SH-SY5Y (cell line): Measurements from ENCODE around the gene CD164L2.

Experiments
- GATA2 ChIP-seq: IDR thresholded peaks from 2 replicates; pipeline ENCODE4 v1.6.1; 2011; ENCODE audit warnings: mild to moderate bottlenecking, low read depth, low read length
- GATA3 ChIP-seq: IDR thresholded peaks from 2 replicates; pipeline ENCODE4 v1.6.1; 2011; ENCODE audit warnings: low read depth, mild to moderate bottlenecking, low read length, moderate library complexity

CD164L2 gene

GRCh38 chr1:27408151-27408550 lies 25.0 kb upstream of the CD164L2 start:
- no peak for TF ChIP-seq GATA2
- no peak for TF ChIP-seq GATA3

DNA sequence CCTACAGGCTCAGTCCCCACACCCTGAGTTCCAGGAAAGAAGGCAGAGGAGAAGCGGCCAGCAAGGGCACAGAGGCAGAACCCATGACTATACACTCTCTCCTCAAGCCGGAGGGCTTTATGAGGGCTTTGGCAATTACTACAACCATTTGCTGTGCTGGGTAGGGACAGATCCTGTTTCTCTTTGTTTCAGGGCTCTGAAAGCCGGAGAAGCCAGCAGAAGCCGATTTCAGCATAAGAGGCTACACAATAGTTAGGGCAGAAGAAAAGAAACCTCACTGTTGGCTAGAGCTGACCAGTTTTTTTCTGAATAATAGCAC lies 23.2 kb upstream of the CD164L2 start:
- no peak for TF ChIP-seq GATA2
- no peak for TF ChIP-seq GATA3

- TF ChIP-seq GATA2, result no peak
- no peak for TF ChIP-seq GATA3
These were observed 21.9 kb upstream of the CD164L2 start for GRCh38 chr1:27405074-27405473.

DNA sequence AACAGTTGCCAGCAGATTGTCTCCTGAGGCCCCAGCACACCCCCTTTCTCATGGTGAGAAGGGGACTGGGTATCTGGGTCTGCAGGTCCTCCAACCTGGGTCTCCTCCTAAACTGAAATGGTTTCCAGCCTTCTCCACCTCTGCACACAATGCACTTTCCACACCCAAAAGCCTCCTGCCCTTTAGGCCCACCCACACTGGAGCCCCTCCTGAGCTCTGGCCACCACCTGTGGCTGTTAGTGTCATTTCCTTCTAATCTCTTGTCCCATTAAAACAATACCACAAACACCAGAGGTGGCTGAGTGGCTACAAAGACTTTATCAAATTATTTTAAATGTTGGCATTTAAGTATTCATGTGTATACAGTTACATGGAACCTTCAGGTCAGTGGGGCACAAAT lies 20.8 kb upstream of the CD164L2 start:
- TF ChIP-seq GATA3 (no peak), GATA2 (no peak)

- no peak for TF ChIP-seq GATA2
- TF ChIP-seq GATA3, result no peak
These were observed 20.1 kb upstream of the CD164L2 start for GRCh38 chr1:27403065-27403726.

- no peak for TF ChIP-seq GATA3
- no peak for TF ChIP-seq GATA2
These were observed 19.2 kb upstream of the CD164L2 start for GRCh38 chr1:27402349-27402754.

DNA sequence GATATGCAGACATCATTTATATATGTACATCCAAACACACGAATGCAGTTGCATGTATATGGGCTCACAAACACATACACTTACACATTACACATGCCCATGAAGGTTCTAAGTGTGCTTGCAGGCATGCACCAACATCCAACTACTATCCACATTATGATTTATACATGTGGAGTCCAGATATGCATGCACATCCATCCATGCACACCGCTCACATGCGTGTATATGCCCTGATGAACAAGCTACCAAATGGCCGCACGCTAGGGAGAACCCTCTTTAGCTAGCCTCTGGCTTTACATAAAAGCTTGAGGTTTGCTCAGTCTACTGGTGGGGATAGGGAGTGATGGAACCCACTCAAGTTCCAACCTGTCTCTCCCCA lies 17.8 kb upstream of the CD164L2 start:
- TF ChIP-seq GATA2 (no peak), GATA3 (no peak)

DNA sequence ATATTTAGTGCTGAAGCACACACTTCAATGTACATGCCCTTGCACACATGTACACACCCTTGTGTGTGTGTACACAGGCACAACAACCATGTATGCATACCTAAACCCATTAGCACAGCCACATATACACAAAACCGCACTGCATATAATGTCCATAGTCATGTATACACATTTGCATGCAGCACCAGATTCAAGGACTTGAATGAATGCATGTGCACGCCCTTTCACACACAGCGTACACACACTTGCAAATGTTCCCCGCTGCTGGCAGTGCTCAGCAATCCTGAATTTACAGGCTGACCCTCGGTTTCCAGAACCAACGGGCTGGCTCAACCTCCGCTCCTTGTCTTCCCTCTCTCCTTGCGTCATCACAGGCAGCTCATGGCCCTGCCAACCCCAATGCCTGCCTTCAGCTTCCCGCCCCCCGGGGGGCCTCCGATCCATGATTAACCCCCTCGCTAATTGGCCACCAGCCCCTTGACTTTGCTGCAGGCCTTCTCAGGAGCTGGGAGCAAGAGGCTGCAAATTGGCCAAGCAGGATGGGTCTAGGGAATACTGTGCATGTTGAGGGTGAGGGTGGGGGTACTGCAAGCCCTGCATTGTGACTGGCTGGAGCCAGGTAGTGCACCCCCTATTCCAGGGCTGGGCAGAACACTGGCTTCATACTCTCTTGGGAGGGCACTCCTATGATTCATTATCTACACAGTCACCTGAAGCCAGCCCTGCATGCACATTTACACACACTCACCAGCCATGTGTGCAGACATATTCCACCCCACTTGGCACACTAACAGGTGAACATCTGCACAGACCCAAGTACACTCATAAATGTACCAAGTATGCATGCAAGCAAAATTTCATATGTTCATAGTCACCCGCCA lies 17.2 kb upstream of the CD164L2 start:
- TF ChIP-seq GATA2 (no peak), GATA3 (no peak)

- TF ChIP-seq GATA2 (no peak), GATA3 (no peak)
These were observed 16.3 kb upstream of the CD164L2 start for GRCh38 chr1:27399251-27400025.

DNA sequence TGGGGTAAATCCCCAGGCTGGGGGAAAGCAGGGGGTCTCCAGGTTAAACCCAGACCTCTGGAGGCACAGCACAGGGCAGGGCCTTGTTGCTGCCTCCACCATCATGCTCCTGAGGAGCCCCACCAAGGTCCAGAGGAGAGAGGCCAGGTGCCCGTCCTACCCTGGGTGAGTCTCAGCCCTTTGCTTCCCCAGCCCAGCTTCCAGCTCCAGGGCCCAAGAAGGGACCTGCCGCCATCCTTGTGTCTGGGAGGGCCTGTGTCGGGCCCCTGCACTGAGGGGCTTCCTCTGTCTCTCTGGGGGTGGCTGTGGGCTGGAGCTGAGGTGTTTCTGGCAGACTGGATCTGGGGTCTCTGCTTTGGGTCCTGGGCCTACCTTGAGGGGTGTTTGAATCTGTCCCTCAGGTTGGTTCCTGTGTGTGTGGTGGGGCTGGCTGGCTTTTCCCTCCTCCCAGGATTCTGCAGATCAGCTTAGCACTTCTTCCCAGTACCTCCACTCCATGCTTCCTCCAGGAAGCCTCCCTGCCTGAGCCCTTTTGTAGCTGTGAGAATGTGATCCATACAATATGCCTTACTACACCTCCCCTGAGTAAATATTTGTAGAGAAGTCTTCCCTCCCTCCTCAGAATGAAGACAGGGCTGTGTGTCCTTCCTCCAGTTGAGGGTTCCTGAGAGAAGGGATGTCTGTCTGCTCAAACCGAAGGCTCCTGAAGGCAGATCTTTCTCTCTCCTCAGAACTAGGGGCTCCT lies 15.4 kb upstream of the CD164L2 start:
- TF ChIP-seq GATA2 (no peak), GATA3 (no peak)

DNA sequence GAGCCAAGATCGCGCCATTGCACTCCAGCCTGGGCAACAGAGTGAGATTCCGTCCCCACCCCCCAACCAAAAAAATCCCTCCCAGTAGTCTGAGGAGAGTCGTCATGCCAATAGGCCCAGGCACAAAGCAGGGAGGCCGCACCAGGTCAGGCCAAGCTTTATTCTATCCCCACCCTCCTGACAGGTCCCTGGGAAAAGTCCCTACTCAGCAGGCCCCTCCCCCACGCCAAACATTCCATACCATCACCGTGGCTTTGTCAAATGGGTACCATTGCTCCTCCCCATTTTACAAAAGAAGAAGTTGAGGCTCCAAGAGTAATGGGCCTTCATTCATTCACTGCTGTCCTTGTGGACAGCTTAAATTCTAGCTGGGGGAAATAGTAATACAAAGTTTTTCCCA lies 14.6 kb upstream of the CD164L2 start:
- no peak for TF ChIP-seq GATA3
- no peak for TF ChIP-seq GATA2

GRCh38 chr1:27397110-27397509 lies 14.0 kb upstream of the CD164L2 start:
- TF ChIP-seq GATA3 (no peak), GATA2 (no peak)

- TF ChIP-seq GATA3 (no peak), GATA2 (no peak)
These were observed 12.5 kb upstream of the CD164L2 start for GRCh38 chr1:27395441-27396195.
